Measurements from ENCODE around the gene IZUMO4.
A peak's percentile ranks its signal among the peaks of the same experiment; 100 is the strongest.

Gene IZUMO4

GRCh38 chr19:2058570-2059421 lies 37.9 kb upstream of the IZUMO4 start:
- DNase-seq (ENCODE audit: low spot score) = no peak

GRCh38 chr19:2059422-2060201 lies 37.1 kb upstream of the IZUMO4 start:
- peak; percentile 67 for DNase-seq (ENCODE audit: low spot score)

GRCh38 chr19:2060884-2061494 lies 35.7 kb upstream of the IZUMO4 start:
- peak; percentile 67 for DNase-seq (ENCODE audit: low spot score)

GRCh38 chr19:2061495-2062388 lies 35.0 kb upstream of the IZUMO4 start:
- peak; percentile 98 for DNase-seq (ENCODE audit: low spot score)

GRCh38 chr19:2062389-2062729 lies 34.4 kb upstream of the IZUMO4 start:
- no peak for DNase-seq (ENCODE audit: low spot score)

GRCh38 chr19:2062770-2063169 lies 33.9 kb upstream of the IZUMO4 start:
- DNase-seq (ENCODE audit: low spot score) = no peak

GRCh38 chr19:2063824-2064223 lies 32.9 kb upstream of the IZUMO4 start:
- no peak for DNase-seq (ENCODE audit: low spot score)

- no peak for DNase-seq (ENCODE audit: low spot score)
Observed at GRCh38 chr19:2064395-2064787, 32.3 kb upstream of the IZUMO4 start.

- DNase-seq (ENCODE audit: low spot score) = peak; percentile 62
Observed at GRCh38 chr19:2064788-2065524, 31.8 kb upstream of the IZUMO4 start.

GRCh38 chr19:2070436-2070827 lies 26.3 kb upstream of the IZUMO4 start:
- no peak for DNase-seq (ENCODE audit: low spot score)

- DNase-seq (ENCODE audit: low spot score) = no peak
Observed at GRCh38 chr19:2070986-2071673, 25.6 kb upstream of the IZUMO4 start.

- DNase-seq (ENCODE audit: low spot score) = no peak
Observed at GRCh38 chr19:2072757-2073551, 23.8 kb upstream of the IZUMO4 start.

GRCh38 chr19:2076526-2076944 lies 20.2 kb upstream of the IZUMO4 start:
- no peak for DNase-seq (ENCODE audit: low spot score)

GRCh38 chr19:2077398-2077797 lies 19.3 kb upstream of the IZUMO4 start:
- DNase-seq (ENCODE audit: low spot score) = no peak

GRCh38 chr19:2077833-2078619 lies 18.7 kb upstream of the IZUMO4 start:
- no peak for DNase-seq (ENCODE audit: low spot score)

- no peak for DNase-seq (ENCODE audit: low spot score)
Observed at GRCh38 chr19:2079076-2079864, 17.4 kb upstream of the IZUMO4 start.

GRCh38 chr19:2079865-2080301 lies 16.8 kb upstream of the IZUMO4 start:
- no peak for DNase-seq (ENCODE audit: low spot score)
